Activated CD4-positive, alpha-beta T cell treated with anti-CD3 and anti-CD28 coated beads, Interleukin-2, Interleukin-4, amounts not matched to agents 100 ng/mL and 50 ng/mL, durations not matched to agents 16 hours and 8 hours (primary cell): ENCODE data around the gene AMBP.
"Not testable (repeated sequence)": the region's sequence is repeated elsewhere in the genome, so short reads cannot be mapped to it uniquely, and the experiment has no call there.

Source experiments
- DNase-seq: peaks from one replicate; pipeline ENCODE4 v3.0.0-alpha.2; 2020; ENCODE audit warnings: low spot score

The AMBP gene

GRCh38 chr9:114091711-114092110, 13.6 kb upstream of the AMBP start:
- no peak for DNase-seq

DNA sequence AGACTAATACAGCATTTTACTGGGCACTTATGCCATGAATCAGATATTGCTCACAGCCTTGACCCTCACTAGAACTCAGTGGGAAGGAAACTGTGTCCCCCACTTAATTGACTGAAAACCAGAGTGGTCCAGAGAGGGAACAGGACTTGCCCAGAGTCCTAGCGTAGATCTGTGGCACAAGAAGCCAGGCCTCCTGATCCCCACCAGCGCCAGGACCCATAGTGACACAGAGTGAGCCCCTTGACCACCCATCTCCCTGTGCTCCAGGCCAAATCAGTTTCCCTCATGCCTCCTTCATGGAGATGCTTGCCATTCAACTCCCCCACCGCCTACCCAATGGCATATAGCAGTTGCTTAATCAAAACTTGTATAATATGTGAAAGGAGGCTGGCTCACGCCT, 12.7 kb upstream of the AMBP start:
- no peak for DNase-seq

GRCh38 chr9:114089206-114089840, 11.2 kb upstream of the AMBP start:
- no peak for DNase-seq

- DNase-seq, result no peak
Measured at GRCh38 chr9:114088571-114089170, 10.6 kb upstream of the AMBP start.

DNA sequence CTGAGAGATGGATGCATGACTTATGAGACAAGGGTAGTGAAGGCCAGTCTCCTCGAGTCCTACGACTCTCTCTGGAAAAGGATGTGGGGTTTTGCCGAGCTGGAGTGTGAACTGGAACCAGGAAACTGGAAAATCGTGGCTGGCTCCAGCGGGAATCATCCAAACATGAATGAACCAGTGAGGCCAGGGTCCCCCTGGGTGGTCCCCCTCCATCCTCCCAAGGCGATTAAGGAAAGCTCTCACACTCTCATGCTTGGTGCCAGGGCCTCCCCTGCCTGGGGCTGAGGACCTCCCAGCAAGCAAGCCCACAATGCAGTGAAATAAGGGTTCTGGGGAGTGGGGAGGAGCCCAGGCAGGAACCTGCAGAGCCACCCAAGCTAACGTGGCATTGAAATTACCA, 9.6 kb upstream of the AMBP start:
- DNase-seq, result no peak

GRCh38 chr9:114086607-114087006, 8.5 kb upstream of the AMBP start:
- DNase-seq, result no peak

DNA sequence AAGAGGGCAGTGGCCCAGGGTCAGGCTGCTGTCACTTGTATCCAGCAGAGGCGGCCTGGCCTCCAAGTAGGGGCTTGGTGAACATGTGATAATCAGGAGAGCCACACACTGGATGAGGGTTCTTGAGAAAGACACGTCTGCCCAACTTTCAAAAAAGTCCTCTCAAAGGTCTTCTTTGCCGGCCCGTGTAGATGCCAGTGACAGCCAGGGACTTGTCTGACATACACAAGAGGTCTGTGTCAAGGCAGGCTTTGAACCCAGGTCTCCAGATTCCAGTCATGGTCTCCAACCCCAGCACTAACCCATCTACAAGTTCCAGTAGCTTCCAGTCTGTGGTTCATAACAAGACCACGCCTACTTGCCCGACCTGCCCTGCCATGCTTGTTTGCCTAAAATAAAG, 7.9 kb upstream of the AMBP start:
- DNase-seq, result no peak

- DNase-seq, result no peak
Measured at GRCh38 chr9:114085387-114085789, 7.3 kb upstream of the AMBP start.

- no peak for DNase-seq
Measured at GRCh38 chr9:114084282-114085073, 6.4 kb upstream of the AMBP start.

DNA sequence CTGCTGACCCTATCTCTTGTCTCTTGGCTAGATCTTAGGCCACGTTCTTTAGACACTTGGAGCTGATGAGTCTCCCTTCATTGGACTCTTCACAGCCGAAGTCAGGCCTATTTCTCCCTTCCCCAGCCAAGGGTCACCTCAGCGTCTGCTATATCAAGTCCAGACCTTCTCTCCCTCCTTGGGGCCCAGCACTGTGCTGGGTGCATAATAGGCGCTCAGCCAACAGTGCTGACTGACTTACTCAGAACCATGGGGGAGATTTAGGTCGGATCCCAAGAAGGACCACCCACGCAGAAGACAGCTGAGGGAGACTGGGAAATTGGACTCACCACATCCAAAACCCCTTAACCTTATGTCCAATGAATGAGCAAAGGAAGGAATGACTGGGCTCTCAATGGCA, 5.6 kb upstream of the AMBP start:
- DNase-seq, result no peak

- not testable (repeated sequence) for DNase-seq
Measured at GRCh38 chr9:114082763-114083412, 4.8 kb upstream of the AMBP start.

- peak; percentile 85 for DNase-seq
Measured at GRCh38 chr9:114082017-114082762, 4.1 kb upstream of the AMBP start.

DNA sequence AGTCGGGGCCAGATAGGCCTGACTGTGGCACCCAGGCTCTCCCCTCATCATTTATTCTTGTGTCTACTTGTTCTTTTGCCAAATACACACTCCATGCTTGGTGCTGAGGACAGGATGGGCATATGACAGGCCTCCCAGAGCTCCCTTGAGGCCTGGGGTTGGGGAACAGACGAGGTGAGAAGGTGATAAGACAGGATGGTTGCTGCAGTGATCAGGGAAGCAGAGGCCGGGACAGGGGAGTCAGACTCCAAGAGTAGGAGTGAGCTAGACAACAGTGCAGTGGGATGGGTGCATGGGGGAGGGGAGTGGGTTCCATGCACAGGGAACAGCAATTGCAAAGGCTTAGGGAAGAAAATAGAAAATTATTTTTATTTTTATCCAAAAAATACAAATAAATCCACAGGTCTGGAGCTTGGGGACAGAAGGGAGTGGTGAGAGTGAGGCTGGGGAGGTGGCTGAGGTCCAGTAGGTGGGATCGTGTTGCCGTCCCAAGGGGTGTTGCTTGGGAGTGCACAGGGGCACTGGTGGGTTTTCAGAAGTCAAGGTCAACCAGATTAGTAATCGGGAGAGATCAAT, 3.4 kb upstream of the AMBP start:
- no peak for DNase-seq

DNA sequence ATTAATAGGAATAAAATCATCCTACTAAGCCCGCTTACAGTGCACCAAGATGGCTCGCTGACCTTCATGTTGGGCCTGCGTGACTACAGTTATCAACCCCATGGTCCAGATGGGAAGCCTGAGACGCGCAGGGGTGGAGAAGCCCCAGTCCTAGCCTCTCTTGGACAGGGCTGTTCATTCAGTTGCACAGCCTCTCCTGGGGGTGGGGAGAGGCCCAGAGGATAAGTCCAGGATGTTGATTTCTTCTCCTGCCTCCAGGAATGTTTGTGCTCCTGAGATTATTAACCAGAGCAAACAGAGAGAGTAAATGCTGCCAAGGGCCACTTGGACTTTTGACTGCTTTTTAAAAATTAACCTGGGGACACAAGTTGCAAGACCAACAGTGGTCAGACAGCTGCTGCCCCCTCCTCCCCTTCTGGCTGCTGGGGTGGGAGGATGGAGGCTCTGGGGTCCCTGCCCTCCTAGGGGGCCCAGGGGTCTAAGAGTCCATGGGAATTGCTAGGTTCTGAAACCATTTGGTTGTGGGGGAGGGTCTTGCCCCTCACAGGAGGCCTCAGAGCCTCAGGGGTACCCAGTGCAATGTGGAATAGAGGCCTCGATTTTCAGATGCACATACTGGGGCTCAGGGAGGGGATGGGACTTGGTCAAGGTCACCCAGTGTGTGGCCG, 2.8 kb upstream of the AMBP start:
- DNase-seq, result no peak

GRCh38 chr9:114080195-114080772, 2.2 kb upstream of the AMBP start:
- no peak for DNase-seq

DNA sequence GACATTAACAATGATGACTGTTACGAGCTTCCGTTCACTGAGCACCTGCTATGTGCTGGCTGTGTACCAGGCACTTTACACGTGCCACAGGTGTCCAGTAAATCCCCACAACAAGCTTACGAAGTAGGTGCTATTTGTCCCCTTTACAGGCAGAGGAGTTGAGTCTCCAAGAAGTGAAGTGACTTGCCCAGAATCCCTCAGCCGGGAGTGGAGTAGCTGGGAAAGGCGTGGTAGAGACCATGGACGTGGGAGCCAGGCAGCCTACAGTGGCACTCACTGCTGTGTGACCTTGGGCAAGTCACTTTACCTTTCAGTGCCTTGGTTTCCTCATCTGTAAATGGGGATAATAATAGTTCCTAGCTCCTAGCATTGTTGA, 669 bp upstream of the AMBP start:
- DNase-seq, result no peak

- no peak for DNase-seq
Measured at GRCh38 chr9:114077162-114077837, 800 bp downstream of the AMBP start.

DNA sequence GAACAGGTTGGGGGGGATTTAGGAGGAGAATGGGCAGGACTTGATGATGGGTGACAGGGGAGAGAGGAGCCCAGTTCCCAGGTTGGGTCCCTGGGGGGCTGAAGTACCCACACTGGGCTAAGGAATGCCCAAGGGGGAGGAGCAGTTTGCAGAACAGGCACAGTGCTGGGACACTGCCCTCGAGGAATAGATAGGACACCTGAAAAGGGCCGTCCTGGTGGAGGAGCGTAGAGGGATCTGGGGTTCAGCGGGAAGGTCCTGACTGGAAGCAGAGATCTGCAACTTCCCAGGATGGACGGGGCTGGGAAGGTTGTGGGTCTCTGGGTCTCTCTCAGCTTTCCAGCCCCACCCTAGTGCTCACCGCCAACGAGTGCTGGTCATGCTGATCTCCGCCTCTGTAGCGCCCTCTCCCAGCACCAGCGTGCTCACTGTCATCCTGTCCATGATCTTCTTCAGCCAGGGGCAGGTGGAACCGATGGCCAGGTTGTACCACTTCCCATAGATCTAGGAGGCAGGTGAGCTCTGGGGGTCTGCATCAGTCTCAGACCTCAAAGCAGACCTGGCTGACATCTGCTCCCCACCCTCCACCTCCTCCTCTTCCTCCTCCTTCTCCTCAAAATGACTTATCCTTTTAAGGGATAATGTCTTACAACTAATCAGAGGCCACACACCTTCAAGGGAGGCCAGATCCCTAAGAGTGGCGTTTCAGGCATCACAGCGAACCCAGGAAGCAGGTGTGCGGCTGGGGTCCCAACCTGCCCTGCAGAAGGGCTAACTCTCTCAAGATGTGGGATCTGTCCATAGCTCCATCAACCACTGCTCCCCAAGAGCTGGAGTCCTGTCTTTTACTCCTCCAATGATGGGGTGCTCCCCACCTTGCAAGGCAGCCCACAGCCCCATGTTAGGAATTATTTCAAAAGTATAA, 1.6 kb downstream of the AMBP start:
- no peak for DNase-seq

DNA sequence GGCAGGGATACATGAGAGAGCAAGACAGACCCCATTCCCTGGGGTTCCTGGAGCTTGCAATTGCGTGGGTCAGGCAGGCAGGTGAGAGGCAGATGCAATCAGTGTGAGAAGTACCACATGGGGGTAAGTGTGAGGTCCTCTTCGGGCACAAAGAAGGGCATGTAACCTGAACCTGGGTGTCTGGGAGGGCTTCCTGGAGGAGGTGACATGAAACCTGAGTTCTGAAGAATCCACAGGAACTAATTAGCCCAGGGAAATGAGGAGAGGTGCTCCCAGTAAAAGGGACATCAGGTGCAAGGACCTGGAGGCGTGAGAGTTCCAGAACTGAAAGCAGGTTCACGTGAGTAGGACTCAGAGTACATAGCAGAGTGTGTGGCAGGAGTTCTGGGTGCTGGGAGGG, 2.5 kb downstream of the AMBP start:
- no peak for DNase-seq
